CD4-positive, alpha-beta T cell treated with Interleukin-6 for 4 hours (primary cell): ENCODE data around the gene SRM.
"Not testable (repeated sequence)": the region's sequence is repeated elsewhere in the genome, so short reads cannot be mapped to it uniquely, and the experiment has no call there.

Experiments
- DNase-seq: peaks from one replicate; pipeline ENCODE4 v3.0.0-alpha.2; 2020; ENCODE audit warnings: mixed read lengths

Gene SRM

DNA sequence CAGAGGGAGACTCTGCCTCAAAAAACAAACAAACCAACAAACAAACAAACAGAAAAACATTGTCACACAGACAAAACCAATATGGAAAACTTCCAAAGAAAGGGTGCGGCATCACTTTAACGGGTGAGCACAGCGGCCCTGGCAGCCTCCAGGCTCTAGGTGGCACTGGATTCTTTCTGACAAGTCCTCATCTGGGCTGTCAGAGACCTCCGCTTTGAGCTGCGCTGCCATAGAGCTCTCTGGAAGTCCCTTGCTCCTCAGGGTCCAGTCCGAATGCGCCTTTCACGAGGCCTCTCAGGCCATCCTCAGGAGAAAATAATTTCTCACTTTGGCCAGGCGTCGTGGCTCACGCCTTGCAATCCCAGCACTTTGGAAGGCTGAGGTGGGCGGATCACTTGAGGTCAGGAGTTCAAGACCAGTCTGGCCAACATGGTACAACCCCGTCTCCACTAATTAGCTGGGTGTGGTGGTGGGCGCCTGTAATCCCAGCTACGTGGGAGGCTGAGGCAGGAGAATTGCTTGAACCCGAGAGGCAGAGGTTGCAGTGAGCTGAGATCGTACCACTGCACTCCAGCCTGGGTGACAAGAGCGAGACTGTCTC, 4.2 kb upstream of the SRM start:
- DNase-seq: not testable (repeated sequence)

DNA sequence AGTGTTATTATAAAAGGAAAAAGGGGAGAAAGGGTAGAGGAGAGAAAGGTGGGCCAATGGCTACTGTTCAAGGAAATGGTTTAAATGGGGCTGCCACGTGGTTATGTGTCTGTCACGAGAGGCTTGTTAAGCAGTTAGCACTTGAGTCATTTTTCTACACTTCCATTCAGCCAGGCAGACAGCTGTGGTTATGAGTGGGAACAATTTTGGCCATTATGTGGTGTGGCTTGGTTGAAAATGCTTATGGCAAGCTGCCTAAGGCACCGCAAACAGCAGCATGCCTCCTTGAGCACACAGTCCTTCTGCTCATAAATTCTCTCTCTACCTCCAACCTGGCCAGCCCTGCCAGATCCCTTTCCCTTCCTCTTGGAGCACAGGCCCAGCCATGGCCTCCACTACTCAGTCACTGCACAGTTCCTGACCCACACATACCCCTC, 3.2 kb upstream of the SRM start:
- no peak for DNase-seq

DNA sequence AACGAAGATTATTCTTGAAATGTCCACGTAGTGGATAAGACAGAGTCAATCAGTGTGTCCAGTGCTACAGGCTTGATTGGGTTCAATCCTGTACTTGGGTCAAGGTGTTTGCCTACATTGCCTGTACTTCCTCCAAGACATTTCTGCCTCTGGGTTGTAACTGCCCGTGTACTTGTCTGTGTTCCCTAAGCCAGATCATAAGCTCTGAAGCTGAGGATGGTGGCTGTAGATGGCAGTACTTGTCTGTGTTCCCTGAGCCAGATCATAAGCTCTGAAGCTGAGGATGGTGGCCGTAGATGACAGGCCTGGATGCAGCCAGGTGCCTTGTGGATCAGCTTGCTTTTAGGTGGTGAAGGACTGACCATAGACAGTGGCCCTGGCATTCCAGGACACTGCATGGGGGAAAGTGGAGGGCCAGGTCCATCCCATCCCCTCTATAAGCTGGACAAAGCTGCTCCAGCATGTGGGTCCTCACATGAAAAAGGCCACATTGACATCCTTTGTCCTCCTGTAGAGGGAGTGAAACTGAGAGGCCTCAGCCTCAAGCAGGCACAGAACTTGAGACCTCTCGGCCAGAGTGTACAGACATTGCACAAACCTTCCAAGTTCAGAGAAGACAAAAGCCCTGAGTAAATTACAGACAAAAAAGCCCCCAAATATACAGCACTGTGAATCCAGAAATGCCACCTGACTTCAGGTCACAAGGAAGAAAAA, 2.0 kb upstream of the SRM start:
- DNase-seq: no peak

DNA sequence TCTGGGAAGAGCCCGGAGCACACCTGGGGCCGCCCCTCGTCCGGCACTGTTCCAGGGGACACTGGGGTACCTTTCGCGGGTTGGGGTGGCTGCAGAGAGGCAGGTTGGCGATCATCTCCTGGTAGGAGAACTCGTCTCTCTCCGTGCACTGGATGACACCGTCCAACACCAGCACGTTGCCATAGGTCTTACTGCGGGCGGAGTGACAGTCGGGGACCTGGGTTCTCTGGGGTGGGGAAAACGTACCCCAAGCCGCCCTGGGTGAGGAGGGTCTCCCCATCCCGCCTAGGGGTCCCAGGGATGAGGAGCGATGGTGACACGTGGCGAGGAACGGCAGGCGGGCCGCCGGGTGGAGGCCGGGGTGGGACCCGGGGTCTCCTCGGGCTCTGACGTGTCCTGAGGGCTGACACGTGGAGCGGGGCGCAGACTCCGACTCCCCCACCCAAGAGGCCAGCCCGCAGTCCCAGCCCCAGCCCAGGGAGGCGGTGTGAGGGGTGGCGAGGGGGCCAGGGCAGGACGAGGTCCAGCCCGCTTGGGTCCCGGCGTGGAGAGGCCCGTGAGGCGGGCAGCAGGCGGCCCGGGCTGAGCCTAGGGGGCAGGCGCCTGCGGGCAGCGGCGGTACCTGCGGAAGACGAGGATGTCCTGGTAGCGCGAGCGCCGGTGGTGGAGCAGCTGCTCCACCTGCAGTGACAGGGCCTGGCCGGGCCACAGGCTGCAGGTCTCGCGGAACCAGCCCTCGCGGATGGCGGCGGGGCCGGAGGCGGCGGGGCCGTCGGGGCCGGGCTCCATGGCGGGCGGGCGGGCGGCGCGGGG, 457 bp downstream of the SRM start:
- DNase-seq: no peak

DNA sequence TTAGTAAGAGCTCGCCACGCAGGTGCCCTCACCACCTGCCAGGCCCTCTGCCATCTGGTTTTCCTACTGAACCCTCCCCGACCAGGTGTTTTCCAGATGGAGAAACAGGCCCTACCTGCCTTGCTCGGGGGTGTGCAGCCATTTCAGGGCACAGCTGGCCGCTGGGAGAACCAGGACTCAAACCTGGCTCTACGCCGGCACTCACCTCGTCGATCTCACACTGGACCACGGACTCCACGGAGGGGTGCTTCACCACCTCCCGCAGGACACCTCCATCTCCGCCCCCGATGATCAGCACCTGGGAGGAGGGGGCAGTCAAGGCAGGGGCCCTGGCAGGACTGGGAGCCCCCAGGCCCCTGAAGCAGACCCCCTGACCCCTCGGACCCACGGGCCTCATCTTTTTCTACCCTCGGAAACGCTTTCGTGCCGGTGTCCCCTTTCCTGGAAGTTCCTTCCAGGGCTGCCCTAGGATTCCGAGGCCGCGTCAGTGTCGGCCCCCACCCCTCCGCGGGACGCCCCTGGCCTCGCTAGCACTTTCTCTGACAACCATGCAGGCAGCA, 1.1 kb downstream of the SRM start:
- no peak for DNase-seq

DNA sequence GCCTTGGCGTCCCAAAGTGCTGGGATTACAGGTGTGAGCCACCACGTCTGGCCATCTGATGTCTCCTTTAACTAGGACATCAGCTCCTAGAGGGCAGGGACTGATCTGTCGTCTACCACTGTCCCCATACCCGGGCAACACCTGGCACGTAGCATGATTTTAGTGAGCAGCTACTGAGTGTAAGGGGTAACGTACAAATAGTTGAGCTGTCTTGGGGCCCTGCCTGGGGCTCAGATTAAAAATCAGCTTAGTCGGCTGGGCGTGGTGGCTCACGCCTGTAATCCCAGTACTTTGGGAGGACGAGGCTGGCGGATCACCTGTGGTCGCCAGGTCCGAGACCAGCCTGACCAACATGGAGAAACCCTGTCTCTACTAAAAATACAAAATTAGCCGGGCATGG, 1.8 kb downstream of the SRM start:
- no peak for DNase-seq

DNA sequence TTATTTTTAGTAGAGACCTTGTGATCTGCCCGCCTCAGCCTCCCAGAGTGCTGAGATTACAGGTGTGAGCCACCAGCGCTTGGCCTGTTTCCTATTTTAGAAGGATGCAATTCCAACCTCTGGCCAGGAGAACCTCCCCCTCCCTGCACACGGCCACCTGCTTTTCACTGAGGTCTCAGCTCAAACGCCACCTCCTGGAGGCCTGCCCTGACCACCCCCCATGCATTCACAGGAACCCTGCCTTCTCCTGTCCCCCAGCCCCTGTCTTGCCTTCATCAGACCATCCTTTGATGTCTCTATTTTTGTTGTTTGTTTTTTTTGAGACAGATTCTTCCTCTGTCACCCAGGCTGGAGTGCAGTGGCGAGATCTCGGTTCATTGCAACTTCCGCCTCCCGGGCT, 2.3 kb downstream of the SRM start:
- DNase-seq: no peak

DNA sequence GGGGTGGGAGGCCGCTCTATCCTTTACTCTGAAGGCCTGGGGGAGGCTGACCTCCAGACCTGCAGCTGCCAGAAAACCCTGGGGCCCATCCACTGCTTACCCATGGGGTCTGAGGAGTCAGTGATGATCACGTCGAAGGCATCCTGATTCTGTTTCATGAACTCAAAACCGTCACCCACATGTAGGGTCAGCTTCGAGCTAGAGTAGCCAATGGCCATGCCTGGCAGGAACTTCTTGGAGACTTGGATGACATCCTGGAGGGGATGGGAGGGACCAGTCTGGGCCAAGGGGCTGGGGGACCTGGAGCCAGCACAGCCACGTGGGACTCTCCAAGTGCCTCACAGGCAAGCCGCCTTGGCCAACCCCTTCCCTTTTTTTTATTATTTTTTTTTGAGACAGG, 3.3 kb downstream of the SRM start:
- DNase-seq: no peak

DNA sequence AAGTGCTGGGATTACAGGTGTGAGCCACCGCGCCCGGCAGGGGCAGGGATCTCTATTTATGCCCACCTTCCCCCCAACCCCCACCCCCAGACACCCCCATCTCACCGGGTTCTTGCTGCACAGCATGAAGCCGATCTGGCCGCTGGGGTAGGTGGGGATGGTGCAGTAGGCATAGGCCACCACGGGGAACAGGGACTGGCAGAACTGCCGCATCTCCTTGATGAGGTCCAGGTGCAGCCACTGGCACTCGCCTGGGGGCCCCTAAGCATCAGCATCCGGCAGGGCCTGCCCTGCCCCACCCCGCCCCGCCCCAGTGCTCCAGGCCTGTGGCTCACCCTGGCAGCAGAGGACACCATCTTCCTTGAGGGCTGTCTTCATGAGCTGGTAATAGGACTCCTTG, 4.1 kb downstream of the SRM start:
- no peak for DNase-seq

DNA sequence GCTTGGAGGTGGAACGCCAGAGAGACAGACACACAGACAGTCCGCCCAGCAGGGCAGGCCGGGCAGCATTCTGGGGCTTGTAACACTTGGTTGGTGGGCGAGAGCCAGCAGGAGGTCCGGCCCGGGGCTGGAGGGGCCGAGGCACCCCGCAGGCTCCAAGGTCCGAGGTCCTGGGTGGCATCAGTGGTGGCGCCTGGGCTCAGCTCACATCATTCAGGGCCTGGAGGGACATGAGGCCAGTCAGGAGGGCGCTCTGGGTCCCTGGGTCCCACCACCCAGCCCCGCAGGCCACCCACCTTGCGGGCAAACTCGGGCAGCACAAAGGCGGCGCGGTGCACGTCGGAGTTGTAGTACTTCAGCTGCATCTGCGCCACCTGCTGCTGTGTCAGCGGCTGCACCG, 5.2 kb downstream of the SRM start:
- DNase-seq: no peak

DNA sequence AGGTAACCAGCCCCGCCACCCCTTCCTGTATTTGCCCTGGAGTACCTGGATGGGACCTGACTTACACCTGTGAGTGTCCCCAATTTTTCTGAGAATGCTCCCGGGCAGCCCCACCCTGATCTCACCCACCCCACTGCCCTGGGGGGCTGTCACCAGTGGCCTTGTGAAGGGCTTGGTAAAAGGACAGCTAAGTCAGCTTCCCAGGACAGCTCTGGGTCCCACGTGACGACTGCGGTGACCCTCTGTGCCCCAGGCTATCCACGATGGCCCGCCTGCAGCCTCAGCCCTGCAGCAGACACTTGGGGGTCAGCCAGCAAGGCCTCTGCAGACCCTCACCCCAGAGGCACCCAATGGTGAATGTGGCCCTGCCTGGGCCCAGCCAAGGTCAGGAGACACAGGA, 5.6 kb downstream of the SRM start:
- DNase-seq: no peak

DNA sequence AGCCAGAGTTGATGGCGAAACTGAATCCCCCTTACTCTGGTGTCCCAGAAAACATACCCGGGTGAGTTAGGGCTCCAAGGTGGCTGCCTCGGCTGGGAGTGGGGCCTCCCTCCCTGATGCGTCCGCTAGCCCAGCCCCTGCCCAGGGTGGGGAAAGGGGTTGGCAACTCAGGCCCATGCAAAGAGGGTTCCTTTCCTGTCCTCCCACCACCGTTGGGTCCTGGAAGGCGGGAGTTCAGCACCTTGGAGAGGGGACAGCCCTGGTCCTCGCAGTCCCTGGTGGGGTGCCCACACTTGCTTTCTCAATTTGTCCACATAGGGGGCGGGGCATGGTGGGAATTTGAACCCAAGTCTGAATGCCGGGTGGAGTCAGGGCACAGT, 6.1 kb downstream of the SRM start:
- no peak for DNase-seq

DNA sequence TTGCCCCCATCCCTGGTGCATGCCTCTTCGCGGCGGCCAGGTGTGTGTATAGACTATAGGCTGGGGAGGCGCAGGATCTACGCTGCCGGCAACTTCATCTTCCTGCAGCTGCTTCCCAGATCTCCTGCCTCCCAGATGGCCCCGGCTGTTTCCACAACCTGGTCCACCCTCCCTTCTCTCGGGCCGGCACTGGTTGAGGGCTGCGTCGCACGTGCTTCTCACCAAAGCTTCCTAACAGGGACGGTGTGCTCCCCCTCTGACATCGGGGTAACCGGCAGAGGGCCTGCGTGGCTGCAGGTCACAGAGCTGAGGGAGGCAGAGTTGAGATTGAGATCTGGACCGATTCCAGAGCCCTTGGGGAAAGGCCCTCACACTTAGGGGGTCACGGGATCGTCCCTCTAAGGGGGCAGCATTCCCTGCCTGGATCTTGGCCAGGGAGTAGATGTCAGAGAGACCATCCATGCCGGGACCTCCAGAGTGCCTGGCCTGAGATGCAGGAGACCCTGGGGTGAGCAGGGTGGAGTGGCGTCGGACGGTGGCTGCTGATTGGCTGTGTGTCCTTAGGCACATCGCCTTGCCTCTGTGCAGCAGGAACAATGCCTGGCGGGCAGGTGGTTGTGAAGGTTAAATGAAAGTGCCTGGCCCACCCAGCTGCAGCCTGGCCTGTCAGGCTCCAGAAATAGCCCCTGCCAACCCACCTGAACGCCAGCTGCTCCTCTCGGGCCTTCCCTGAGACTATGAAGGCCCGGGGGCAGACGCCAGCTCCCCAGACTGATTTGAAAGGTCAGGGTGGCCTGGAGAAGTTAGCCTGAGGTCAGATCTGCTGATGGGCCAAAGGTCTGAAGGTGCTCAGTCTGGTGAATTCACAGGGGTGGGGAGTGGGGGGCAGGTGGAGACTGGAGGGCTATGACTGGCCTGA, 6.7 kb downstream of the SRM start:
- DNase-seq: no peak

DNA sequence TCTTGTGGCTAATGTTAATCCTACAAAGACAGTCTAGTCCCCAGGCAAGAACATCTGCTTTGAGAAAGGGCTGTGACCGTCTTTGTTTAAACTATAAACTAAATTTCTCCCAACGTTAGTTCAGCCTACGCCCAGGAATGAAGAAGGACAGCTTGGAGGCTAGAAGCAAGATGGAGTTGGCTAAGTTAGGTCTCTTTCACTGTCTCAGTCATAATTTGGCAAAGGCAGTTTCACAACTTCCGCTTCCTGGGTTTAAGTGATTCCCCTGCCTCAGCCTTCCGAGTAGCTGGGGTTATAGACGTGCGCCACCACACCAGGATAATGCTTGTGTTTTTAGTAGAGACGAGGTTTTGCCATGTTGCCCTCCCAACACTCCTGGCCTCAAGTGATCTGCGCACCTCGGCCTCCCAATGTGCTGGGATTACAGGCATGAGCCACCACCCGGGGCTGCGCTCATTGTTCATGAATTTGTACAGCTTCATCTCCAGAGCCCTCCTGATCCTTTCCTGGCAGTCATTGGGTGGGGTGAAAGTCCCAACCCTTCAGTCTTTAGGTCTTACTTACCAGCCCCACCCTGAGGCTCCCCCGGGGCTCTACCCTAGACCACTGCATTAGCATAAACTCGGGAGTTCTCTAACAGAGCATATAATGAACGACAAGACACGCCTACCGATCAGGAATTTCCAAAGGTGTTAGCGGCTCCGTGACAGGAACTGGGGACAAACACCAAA, 7.9 kb downstream of the SRM start:
- no peak for DNase-seq

DNA sequence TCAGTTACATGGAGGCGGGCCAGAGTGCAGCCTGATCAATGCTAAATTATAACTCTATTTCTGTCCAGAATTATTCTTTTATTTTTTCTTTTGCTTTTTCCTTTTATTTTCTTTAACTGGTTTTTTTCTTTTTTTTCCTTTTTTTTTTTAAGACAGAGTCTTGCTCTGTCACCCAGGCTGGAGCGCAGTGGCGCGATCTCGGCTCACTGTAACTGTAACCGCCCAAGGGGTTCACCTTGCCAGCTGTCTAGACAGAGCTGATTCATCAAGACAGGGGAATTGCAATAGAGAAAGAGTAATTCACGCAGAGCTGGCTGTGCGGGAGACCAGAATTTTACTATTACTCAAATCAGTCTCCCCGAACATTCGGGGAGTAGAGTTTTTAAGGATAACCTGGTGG, 8.7 kb downstream of the SRM start:
- DNase-seq: not testable (repeated sequence)

DNA sequence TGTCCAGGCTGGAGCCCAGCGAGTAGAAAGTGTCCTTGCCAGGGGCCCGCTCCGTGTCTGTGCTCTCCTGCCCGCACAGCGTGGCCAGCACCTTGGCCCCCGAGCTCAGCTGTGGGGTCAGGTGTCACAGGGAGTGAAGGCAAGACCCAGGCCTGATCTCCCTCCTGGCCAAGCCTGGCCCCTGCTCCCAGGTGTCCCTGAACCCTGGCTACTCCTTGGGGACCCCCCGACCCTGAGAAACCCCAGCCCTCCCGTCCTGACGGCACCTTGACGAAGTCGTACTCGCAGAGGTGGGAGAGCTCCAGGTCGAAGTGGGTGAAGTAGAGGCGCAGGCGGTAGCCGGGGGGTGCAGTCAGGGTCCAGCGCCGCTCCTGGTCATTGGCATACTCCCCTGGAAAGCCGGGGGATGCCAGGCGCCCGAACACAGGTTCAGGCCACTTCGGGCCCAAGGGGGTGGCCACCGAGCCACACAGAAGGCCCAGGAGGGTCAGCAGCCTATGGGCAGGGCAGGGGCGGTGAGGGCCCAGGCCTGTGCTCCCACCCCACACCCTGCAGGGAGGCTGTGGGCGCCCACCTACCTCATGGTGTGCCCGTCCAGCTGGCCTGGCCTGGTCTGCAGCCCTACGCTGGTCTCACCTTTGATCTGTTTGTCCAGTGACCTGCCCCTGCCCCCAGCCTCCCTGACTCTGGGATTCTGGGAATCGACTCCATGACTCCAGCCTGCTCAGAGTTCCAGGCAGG, 13.0 kb downstream of the SRM start, which contains the start of gene MASP2:
MASP2 (minus strand) TSS at position 615 of the 741 bp plus-strand sequence; CDS start at position 583, 32 bp downstream.
- no peak for DNase-seq

DNA sequence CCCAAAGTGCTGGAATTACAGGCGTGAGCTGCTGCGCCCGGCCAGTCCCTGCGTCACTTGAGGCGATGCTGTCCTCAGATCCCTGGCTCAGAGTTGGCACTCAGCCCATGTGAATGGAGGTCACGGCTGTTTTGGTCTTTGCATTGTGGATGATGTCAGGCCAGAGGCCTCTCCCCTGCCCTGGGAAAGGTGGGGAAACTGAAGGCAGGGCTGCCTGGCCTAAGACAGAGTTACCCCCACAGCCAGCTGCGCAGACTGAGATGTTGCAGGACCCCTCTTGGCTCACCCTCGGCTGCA, 13.6 kb downstream of the SRM start:
- DNase-seq: no peak

DNA sequence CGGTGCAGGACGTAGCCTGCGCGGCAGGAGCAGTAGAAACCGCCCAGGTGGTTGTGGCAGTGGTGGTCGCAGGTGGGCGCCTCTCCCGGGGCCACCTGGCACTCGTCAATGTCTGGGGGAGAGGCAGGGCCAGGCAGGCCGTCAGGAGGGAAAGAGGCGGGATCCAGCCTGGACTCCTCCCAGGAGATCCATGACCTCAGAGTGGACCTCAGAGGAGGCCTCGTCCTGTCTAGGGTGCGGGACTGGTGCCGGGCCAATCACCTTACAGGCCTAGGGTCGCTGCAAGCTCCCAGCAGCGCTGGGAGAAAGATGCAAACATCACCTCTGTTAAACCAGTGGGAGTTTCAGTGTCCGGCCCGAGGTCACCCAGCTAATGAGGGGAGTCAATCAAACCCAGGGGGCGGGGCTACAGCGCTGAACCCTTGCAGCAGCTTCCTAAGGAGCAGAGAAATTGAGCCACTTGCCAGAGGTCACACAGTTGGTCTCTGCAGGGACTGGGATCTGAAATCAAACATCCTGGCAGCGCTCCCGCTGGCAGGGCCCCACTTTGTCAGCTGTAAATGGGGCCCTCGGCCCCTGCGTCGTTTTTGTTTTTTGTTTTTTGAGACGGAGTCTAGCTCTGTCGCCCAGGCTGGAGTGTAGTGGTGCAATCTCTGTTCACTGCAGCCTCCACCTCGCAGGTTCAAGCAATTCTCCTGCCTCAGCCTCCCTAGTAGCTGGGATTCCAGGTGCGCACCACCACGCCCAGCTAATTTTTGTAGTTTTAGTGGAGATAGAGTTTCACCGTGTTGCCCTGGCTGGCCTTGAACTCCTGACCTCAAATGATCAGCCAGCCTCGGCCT, 14.2 kb downstream of the SRM start:
- DNase-seq: no peak

DNA sequence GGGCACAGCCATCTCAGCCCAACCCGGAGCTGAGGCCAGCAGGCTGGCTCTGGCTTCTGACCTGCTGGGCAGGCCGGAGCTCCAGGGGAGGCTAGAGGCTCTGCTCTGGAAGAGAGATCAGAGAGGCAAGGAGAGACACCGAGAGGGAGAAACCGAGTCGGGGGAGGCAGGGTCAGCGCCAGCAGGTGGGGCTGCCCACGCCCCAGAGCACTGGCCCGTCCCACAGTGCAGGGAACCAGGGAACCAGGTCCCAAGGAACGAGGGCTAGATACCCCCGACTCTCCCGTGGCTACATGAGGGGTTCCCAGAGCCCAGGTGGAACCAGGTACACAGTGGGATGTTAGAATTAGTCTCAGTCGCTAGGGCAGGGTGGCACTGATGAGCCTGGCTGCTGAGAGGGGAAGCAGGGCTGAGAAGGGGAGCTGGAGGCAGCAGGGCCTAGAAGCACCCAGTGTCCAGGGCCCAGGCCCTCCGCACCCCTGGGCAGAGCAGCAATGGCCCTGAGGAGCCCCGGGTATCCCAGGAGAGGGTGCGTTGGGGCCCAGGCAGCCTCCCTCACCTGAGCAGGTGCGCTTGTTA, 14.9 kb downstream of the SRM start:
- DNase-seq: no peak
